Measurements from ENCODE around the gene SEMA5A.

GRCh38 chr5:9108162-9108561 is 437.7 kb downstream of the SEMA5A start:
- TF ChIP-seq, protein P1, sequence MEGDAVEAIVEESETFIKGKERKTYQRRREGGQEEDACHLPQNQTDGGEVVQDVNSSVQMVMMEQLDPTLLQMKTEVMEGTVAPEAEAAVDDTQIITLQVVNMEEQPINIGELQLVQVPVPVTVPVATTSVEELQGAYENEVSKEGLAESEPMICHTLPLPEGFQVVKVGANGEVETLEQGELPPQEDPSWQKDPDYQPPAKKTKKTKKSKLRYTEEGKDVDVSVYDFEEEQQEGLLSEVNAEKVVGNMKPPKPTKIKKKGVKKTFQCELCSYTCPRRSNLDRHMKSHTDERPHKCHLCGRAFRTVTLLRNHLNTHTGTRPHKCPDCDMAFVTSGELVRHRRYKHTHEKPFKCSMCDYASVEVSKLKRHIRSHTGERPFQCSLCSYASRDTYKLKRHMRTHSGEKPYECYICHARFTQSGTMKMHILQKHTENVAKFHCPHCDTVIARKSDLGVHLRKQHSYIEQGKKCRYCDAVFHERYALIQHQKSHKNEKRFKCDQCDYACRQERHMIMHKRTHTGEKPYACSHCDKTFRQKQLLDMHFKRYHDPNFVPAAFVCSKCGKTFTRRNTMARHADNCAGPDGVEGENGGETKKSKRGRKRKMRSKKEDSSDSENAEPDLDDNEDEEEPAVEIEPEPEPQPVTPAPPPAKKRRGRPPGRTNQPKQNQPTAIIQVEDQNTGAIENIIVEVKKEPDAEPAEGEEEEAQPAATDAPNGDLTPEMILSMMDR (IDR thresholded peaks at IDR 0.05) = no peak
- no peak for TF ChIP-seq POLR2A (IDR thresholded peaks at IDR 0.05)

Data from breast epithelium (tissue), 3 donors.